SK-N-SH (cell line): ENCODE results near the gene RARB.
A peak's percentile ranks its signal among the peaks of the same experiment; 100 is the strongest.

Experiments used
- EP300 ChIP-seq, 2 experiments: IDR thresholded peaks; 2 replicates each; pipeline versions ENCODE4 v1.4.0 to v1.6.1; 2012; ENCODE audit warnings: borderline replicate concordance in 1 of 2, low read depth in 1 of 2, low read length in 1 of 2
- EZH2phosphoT487 ChIP-seq: fragments of 200-600 bp; sonication (generic); IDR thresholded peaks from 2 replicates; pipeline ENCODE4 v1.6.1; 2017; ENCODE audit warnings: low read depth, mixed run types, mild to moderate bottlenecking, antibody characterized with exemption, moderate library complexity, borderline replicate concordance
- NRF1 ChIP-seq: IDR thresholded peaks from 2 replicates; pipeline ENCODE4 v1.6.1; 2012; ENCODE audit warnings: low read depth, mild to moderate bottlenecking, low read length
- PBX3 ChIP-seq: IDR thresholded peaks from 2 replicates; pipeline ENCODE4; 2012
- POLR2AphosphoS5 ChIP-seq: IDR thresholded peaks from 2 replicates; pipeline ENCODE4 v1.6.1; 2012; ENCODE audit warnings: low read depth, low read length
- RFX5 ChIP-seq: IDR thresholded peaks from 2 replicates; pipeline ENCODE4 v1.6.1; 2012; ENCODE audit warnings: mild to moderate bottlenecking, improper control_type of control experiment, low read length
- TAF1 ChIP-seq: IDR thresholded peaks from 2 replicates; pipeline ENCODE4 v1.6.1; 2012; ENCODE audit warnings: low read depth, mild to moderate bottlenecking, low read length, moderate library complexity, borderline replicate concordance
- YY1 ChIP-seq: IDR thresholded peaks from 2 replicates; pipeline ENCODE4 v1.4.0; 2012; ENCODE audit warnings: low read depth, mild to moderate bottlenecking
- TF ChIP-seq, protein P1 (sequence below): fragments of 200-600 bp; sonication (generic); IDR thresholded peaks from 2 replicates; pipeline ENCODE4 v1.6.1; 2017; ENCODE audit warnings: antibody characterized with exemption, mild to moderate bottlenecking, moderate library complexity
- TF ChIP-seq, protein P2 (sequence below): IDR thresholded peaks from 2 replicates; pipeline ENCODE4 v1.4.0; 2012; ENCODE audit warnings: low read depth
- TF ChIP-seq, protein P3 (sequence below): IDR thresholded peaks from 2 replicates; pipeline ENCODE4 v1.4.0; 2012; ENCODE audit warnings: low read depth, borderline replicate concordance

GRCh38 chr3:25594007-25594502 lies 166.0 kb downstream of the RARB start:
- TF ChIP-seq, protein P1, sequence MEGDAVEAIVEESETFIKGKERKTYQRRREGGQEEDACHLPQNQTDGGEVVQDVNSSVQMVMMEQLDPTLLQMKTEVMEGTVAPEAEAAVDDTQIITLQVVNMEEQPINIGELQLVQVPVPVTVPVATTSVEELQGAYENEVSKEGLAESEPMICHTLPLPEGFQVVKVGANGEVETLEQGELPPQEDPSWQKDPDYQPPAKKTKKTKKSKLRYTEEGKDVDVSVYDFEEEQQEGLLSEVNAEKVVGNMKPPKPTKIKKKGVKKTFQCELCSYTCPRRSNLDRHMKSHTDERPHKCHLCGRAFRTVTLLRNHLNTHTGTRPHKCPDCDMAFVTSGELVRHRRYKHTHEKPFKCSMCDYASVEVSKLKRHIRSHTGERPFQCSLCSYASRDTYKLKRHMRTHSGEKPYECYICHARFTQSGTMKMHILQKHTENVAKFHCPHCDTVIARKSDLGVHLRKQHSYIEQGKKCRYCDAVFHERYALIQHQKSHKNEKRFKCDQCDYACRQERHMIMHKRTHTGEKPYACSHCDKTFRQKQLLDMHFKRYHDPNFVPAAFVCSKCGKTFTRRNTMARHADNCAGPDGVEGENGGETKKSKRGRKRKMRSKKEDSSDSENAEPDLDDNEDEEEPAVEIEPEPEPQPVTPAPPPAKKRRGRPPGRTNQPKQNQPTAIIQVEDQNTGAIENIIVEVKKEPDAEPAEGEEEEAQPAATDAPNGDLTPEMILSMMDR: peak; percentile 96
- peak; percentile 49 for TF ChIP-seq POLR2AphosphoS5
- TF ChIP-seq, protein P2, sequence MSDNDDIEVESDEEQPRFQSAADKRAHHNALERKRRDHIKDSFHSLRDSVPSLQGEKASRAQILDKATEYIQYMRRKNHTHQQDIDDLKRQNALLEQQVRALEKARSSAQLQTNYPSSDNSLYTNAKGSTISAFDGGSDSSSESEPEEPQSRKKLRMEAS: no peak
- TF ChIP-seq YY1: no peak
- TF ChIP-seq EZH2phosphoT487: no peak
- no peak for TF ChIP-seq PBX3
- no peak for TF ChIP-seq TAF1
- no peak for TF ChIP-seq RFX5
- TF ChIP-seq, protein P3, sequence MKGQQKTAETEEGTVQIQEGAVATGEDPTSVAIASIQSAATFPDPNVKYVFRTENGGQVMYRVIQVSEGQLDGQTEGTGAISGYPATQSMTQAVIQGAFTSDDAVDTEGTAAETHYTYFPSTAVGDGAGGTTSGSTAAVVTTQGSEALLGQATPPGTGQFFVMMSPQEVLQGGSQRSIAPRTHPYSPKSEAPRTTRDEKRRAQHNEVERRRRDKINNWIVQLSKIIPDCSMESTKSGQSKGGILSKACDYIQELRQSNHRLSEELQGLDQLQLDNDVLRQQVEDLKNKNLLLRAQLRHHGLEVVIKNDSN: no peak
- no peak; a peak in 1 of 4 replicates for TF ChIP-seq EP300 (IDR thresholded peaks at IDR 0.05; ENCODE audit: borderline replicate concordance in 1 of 2, low read depth in 1 of 2, low read length in 1 of 2)
- TF ChIP-seq NRF1: no peak
